Measurements from ENCODE around the gene NR1H3.

The NR1H3 gene

DNA sequence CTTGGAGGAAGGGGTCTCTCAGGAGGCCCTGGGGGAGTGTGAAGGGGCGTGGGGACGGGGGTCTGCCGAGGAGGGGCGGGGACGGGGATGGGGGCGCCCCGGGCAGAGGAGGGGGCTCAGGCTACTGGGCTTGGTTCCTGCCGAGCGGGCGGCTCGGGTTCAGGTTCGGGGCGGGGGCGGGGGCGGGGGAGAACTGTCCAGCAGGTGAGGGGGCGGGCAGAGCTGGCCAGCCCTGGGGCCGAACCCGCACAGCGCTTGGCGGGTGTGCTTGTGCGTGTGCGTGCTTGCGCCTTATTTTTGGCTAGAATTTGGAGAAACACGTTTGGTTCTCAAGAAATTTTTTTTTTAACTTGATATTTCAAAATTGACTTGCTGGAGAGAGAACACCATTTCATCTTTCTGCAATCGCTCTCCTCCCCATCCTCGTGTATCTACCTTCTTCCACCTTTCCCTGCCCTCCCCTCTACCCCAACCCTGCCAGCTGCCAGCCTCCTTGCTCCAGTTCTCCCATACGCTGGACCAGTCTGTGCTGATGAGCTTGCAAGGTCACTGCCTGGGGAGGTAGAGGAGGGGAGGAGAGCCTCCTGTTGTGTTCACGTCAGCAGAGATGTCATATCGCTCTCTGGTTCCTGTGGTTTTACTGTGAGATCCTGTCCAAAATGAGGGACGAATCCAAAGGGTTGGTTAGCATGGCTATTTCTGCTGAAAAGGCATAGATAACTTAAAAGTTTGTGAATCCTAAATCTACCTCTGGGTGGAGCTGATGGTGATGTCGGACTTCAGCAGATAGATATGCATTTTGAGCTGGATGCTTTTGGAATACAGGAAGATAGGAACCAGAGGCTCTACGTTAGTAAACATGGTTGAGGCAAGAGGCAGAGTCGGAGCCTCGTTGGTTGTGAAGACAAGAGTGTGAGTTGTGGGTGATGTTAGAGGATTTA, 12.8 kb downstream of the NR1H3 start:
- DNase-seq: peak; percentile 12

DNA sequence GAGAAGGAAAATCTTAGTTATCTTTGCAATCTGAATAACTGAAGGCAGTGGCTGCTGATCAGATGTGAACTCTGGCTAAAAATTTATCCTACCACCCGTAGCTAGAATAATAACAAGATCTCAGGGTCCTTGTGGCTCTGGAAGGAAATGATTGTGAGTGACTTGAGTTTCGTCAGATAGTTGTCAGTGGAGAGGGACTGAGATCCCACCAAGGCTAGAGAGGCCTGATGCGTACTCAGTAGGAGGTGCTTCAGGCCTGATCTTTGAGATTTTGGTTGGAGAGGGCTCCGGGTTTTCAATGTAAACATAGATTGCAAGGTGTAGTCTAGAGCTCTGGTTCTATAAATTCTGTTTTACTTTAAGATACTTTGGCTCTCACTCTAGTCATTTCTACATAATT, 13.5 kb downstream of the NR1H3 start:
- no peak for DNase-seq

DNA sequence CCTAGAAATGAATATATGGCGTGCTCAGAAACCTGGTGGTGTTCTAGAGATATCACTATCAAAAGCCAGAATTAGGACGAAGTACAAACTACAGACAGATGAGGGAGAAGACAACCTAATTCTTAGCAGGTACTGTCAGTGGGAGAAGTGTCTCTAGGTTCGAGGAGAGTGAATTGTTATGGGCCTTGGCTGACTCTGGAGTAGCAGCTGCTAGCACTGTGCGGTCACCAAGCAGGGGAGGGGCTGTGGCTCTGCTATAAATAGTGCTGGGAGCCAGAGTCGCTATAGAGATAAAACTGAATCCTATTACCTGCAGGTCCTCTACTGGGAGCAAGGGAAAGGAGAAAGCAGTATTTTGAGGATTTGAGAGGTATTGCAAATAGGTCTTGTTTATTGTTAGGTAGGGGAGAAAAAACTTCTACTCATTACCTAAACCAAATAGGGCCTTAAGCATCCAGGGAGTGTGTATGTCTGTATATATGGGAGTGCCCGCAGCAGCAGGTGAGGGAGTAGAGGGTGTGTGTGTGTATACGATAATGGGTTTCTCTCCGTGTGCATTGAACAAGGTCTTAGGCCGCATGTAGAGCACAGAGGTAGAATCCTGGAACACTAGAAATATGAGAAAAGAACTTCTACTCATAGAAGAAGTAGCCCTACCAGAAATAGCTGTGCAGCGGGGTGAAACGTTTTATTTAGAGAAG, 14.3 kb downstream of the NR1H3 start:
- no peak for DNase-seq

DNA sequence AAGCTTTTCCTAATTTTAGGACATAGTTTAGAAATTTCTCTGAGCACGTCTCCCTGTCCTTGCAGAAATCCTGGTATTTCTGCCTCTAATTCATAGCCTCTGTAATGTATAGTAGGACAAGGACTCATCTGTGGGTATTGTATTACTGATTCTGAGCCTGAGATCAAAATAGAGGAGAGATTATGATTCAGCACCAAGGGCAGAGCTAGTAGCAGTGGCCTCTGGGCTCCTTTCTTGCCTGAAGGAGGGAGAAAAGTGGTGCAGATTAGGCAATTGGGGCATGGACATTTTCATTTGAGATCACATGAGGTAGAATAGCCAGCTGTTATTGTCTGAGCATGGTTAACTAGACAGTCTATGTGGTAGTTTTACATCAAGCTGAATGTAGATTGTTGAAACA, 14.9 kb downstream of the NR1H3 start:
- no peak for DNase-seq

DNA sequence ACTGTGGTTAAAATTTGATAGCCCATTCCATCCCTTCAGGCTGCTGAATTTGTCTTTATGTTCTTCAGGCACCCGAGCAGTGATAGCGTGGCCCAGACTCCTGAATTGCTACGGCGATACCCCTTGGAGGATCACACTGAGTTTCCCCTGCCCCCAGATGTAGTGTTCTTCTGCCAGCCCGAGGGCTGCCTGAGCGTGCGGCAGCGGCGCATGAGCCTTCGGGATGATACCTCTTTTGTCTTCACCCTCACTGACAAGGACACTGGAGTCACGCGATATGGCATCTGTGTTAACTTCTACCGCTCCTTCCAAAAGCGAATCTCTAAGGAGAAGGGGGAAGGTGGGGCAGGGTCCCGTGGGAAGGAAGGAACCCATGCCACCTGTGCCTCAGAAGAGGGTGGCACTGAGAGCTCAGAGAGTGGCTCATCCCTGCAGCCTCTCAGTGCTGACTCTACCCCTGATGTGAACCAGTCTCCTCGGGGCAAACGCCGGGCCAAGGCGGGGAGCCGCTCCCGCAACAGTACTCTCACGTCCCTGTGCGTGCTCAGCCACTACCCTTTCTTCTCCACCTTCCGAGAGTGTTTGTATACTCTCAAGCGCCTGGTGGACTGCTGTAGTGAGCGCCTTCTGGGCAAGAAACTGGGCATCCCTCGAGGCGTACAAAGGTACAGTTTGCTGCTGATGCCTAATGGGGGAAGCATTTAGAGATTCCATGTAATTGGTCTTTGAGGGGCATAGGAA, 16.9 kb downstream of the NR1H3 start:
- DNase-seq: no peak

DNA sequence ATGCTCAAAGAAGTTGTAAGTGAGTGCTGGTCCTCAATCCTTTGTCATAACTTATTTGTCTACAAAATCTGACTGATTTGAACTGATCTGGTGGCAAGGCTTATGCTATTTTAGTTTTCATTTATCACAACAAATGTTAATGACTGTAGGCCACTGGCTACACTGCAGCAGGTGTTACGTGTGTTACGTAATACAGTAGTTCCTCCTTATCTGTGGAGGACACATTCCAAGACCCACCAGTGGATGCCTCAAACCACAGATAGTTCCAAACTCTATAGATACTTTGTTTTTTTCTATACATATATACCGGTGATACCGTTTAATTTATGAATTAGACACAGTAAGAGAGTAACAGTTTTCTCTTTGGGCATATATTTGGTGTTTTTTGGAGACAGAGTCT, 19.1 kb downstream of the NR1H3 start:
- no peak for DNase-seq

DNA sequence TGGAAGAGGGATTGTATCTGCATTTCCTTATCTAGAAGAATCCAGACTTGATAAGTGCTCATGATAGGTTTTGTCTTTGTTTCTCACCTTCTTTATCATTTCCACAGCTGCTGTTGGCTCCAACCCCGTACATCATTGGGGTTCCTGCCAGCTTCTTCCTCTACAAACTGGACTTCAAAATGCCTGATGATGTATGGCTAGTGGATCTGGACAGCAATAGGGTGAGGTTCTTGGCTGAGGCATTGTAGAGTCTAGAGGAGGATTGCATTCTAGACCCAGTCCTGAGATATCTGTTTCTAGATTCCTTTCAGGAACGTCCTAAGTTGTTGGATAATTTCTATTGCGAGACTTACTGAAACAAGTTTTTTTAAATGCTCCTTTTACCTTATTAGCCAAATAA, 20.3 kb downstream of the NR1H3 start:
- DNase-seq: no peak

DNA sequence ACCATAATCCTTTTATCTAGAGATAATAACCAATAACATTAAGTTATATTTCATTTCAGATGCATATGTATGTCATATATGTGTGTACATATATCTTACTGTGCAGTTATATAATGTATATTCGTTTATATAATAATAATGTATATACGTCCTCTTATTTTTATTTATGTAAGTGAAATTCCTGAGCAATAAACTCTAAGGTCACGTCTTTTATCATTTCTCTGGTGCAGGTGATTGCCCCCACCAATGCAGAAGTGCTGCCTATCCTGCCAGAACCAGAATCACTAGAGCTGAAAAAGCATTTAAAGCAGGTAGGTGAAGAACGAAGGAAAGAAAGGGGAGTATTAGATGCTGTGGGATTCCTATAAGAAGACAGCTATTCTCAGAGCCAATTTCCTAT, 21.0 kb downstream of the NR1H3 start:
- DNase-seq: no peak

DNA sequence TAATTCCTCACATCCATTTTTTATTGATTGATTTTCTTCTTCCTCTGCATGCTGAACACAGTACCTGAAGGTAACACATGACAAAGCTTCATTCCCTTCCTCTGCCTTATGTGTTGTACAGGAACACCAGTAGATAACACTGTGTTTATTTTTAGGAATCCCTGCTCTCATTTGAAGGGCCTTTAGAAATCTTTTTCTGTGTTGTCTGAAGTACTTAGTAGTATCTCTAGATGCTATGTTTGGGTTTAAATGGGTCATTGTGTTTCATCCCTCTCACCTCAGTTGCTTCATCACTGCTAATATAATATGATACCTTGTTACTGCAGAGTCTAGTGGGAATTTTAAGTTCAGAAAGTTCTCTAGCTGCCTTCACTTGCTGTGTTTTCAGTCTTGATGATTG, 22.3 kb downstream of the NR1H3 start:
- DNase-seq: no peak

DNA sequence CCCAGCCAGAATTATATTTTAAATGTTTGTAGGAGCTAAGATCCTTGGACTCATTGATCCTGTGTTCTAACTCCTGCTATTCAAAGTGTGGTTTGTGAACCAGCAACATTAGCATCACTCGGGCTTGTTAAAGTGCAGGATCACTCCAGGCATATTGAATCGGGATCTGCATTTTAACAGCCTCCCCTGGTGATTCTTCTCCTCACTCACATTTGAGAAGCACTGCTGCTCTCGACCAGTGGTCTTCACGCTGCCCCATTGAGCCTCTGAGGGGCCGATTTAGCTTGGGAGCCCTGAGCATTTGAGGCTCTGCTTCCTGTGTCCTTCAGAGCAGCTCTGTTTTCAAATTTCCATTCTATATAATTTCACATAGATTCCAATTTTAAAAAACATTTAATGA, 23.1 kb downstream of the NR1H3 start:
- no peak for DNase-seq

DNA sequence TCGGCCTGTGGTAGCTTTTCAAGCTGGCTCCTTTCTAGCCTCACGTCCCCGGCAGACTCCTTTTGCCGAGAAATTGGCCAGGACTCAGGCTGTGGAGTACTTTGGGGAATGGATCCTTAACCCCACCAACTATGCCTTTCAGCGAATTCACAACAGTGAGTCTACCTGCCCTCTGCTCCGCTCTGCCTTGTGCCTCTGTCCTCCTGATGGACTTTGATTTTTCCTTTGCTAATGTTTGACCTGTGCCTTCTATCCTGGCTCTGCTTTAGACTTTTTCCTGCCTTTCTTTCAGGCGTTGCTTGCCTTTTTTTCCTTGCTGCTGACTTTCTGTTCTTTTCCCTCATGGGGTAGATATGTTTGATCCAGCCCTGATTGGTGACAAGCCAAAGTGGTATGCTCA, 24.7 kb downstream of the NR1H3 start:
- no peak for DNase-seq

DNA sequence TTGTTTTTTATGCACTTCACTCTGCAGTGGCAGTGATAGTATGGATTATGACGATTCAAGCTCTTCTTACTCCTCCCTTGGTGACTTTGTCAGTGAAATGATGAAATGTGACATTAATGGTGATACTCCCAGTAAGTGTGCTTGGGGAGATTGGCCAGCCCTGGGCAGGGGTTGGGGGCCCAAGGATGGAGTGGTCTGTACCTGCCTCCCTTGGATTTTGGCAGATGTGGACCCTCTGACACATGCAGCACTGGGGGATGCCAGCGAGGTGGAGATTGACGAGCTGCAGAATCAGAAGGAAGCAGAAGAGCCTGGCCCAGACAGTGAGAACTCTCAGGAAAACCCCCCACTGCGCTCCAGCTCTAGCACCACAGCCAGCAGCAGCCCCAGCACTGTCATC, 26.4 kb downstream of the NR1H3 start:
- DNase-seq: no peak

DNA sequence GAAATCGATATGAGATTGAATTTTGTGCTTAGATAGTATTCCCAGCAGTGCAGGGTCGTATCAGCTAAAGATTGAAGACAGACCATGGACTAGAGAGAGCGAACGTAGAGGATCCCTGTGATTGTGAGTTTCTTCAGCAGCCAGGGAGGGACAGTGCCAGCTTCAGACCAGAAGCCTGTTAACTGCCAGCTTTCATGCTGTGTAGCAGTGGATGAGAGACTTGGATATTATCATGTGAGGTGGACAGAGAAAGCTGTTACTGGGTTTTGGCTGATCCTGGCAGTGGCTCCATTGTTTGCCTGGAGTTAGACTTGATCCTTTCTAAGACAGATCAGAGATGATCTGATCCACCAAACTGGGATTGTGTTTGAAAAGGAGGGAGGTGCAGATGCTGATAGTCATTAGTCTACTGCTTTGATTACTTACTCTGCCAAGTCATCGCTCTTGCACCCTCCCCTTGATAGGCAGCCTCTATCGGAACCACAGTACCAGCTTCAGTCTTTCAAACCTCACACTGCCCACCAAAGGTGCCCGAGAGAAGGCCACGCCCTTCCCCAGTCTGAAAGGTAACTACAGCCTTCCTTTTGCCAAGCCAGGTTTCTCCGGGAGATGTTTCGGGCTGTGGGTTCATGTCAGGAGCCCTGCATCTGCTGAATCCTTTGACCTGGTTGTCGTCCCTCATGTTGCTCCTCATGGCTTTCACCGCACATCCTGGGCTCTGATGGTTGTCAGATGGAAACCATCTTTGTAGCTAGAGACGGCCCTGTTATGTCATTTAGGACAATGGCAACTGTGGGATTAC, 28.4 kb downstream of the NR1H3 start:
- DNase-seq: no peak

DNA sequence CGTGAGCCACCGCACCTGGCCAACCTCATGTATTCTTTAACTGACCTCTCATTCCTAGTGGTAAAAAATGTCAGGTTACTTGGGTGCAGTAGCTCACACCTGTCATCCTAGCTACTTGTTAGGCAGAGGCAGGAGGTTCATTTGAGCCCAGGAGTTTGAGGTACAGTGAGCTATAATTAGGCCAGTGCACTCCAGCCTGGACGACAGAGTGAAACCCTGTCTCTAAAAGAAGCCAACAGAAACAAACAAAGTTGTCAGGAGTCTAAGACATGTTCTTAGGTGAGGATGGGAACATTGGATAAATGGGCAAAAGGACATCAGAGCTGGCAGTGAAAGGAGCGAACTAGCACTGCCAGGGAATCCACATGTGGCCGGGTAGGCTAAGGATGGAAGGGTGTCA, 30.3 kb downstream of the NR1H3 start:
- DNase-seq: no peak

DNA sequence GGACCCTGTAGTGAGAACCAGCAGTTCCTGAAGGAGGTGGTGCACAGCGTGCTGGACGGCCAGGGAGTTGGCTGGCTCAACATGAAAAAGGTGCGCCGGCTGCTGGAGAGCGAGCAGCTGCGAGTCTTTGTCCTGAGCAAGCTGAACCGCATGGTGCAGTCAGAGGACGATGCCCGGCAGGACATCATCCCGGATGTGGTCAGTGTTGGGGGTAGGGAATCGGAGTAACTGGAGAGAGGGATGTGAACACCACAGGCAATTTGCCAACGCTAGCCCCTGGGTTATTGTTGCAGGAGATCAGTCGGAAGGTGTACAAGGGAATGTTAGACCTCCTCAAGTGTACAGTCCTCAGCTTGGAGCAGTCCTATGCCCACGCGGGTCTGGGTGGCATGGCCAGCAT, 32.1 kb downstream of the NR1H3 start:
- DNase-seq: no peak

DNA sequence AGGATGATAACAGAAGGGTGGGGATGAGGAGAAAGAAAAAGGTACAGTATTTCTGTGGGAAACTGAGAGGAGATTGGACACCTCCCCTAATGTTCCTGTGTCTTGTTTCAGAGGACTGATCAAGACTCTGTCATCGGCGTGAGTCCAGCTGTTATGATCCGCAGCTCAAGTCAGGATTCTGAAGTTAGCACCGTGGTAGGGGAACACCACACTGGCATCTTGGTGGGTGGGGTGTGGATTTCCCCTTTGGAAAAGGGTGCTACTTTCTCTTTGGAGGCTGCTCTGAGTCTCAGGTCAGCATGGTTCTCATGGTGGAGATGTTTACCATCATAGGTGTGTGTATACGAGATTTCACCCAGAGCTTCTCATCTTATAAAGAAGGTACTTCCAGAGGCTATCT, 37.6 kb downstream of the NR1H3 start:
- no peak for DNase-seq

DNA sequence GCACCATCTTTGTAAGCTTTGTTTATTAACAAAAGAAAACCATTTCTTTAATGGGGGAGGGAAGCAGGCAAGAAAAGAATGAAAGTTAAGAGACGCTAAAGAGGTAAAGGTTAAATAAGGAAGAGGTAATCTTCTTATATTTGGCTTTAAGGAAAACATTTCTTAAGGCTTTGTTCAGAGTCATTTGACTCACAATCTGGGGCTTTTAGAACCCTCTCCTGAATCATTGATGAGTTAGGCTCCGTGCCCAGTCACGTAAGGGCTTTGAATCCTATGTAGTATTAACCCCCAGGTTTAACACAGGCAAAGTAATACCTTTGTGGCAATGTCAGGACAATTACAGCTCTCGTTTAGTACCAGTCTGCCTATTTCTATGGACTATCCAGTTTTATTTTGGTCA, 38.2 kb downstream of the NR1H3 start:
- no peak for DNase-seq

DNA sequence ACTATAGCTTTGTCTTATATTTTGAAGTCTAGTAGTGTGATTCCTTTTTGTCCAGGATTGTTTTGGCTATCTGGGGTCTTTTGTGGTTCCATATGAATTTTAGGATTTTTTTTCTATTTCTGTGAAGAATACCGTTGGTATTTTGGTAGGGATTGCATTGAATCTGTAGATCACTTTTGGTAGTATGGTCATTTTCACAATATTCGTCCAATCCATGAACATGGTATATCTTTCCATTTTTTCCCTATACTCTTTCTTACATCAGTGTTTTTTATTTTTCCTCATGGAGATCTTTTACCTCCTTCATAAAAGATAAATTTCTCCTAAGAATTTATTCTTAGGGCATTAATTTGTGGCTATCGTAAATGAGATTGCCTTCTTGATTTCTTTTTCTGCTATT, 41.3 kb downstream of the NR1H3 start:
- no peak for DNase-seq

DNA sequence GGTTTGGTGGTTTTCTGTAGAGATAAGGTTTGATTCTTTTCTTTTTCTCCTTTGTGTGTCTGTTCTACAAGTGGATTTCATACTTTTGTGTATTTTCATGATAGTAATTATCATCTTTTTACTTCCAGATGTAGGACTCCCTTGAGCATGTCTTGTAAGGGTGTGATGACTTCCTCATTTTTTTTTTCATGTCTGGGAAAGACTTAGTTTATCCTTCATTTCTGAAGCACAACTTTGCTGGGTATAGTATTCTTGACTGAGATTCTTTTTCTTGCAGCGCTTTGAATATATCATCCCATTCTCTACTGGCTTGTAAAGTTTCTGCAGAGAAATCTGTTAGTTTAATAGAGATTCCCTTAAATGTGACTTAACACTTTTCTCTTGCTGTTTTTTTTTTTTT, 45.1 kb downstream of the NR1H3 start:
- DNase-seq: no peak

DNA sequence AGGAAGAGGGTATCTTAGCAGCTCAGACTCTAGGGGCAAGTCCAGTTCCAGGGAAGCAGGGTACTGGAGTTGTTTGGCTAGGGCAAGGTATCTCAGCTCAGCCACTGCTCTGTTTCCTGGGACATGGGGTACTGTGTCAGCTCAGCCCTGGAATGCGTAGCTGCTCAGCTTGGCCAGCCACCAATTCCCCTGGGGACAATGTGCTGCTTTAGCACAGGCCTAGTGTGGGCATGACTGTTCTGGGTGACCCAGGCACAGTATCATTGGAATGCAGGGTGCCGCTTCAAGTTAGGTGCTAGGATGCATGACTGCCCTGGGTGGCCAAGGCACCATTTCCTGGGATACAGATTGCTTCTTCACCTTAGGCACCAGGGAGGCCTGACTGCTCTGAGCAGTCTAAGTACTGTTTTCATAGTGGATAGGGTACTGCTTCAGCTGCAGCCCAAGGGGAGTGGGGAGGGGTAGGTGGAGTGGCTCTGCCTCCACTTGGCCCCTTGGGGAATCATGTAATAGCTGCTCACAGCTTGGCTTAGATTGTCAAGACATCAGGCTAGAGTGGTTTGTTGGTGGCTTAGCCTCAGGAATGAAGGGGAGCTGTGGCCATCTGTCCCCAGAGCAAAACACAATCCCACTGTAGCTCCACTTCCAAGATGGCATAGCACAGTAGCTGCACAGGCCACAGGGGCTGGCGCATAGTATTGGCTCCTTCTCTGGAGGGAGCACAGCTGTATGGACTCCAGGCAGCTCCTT, 48.1 kb downstream of the NR1H3 start:
- DNase-seq: no peak

DNA sequence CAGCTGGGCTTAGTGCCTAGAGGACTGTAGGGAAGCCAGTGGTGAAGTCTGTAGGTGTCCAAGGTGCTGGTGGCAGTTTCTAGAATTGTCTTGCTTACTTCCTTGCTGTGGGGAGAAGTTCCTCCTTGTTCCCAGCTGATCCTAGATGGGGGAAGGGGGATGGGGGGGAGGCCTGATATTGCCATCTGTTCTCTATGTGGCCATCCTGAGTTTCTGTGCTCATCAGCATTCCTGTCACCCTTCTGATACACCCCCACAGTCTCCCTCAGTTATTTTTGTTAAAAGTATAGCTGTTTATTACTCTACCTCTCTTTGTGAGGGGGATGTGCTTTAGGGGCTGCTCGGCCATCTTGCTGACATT, 48.7 kb downstream of the NR1H3 start:
- no peak for DNase-seq

Data from activated CD4-positive, alpha-beta T cell treated with anti-CD3 and anti-CD28 coated beads for 4 hours (primary cell).